NOMO-1 treated with dmso at 0.1 percent for 144 hours (cell line): ENCODE results near the gene LARGE2.
"Not testable (repeated sequence)": the region's sequence is repeated elsewhere in the genome, so short reads cannot be mapped to it uniquely, and the experiment has no call there.

ENCODE experiments used
- DNase-seq: peaks from one replicate; lab custom pipeline; 2025; ENCODE audit not compliant: unreplicated experiment; lab: John Stamatoyannopoulos, UW

Gene LARGE2

GRCh38 chr11:45895553-45896259, 26.8 kb upstream of the LARGE2 start:
- no peak for DNase-seq

DNA sequence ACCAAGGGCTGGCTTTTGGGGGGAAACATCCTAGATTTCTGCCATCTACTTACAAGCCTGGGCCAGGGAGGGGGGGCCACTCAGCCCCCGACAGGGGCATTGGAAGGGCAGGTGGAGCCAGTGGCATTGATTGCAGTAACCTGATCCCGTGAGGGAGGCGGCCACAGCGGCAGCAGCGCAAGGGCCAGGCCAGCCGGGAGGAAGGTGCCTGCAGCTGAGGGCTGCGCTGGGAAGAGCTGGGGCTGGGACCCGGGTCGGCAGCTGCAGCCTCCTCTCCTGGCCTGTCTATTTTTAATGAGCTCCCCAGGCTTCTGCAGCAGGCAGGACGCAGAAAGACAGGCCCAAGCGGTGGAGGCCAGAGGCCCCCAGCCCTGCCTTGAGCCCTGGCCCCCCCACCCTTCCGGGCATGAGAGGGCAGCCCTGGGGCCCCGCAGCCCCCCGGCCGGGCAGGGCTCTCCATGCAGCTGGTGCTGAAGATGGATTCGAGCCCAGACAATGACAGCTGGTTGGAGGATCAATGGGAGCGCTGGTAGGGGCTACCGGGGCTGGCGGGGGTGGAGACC, 26.0 kb upstream of the LARGE2 start:
- no peak for DNase-seq

DNA sequence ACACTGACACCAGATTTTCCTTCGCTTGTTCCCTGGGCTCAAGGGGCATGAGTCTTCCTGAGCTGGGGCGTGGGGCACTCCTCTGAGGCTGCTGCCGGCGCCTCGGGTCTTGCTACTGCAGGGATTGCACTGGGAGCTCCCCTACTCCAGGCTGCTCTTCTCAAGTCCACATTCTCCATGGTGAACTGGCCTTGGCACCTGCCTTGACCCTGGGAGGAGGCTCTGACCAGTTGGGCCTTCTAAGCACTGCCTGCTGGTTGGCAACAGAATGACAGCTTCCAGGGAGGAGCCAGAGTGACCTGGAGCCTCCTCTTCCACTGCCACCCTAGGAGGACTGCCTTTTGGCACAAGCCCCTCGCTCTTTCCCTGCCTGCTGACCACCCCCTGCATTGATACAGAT, 24.9 kb upstream of the LARGE2 start:
- DNase-seq: no peak

DNA sequence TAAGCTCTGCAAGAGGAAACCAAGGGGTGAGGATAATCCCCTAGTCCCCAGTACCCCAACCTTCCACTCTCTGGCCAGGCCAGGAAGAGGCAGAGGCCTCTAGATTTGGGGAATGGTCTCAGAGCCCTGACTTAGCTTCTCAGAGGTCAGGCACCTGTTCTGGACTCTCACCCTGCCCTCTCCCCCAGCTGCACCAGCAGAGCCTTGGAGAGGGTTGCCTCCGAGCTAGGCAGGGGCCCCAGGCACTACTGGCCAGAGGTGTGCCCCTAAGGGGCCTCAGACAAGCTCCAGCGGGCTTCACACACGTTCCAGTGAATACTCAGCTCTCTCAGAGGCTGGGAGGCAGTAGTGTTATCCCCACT, 23.4 kb upstream of the LARGE2 start:
- no peak for DNase-seq

DNA sequence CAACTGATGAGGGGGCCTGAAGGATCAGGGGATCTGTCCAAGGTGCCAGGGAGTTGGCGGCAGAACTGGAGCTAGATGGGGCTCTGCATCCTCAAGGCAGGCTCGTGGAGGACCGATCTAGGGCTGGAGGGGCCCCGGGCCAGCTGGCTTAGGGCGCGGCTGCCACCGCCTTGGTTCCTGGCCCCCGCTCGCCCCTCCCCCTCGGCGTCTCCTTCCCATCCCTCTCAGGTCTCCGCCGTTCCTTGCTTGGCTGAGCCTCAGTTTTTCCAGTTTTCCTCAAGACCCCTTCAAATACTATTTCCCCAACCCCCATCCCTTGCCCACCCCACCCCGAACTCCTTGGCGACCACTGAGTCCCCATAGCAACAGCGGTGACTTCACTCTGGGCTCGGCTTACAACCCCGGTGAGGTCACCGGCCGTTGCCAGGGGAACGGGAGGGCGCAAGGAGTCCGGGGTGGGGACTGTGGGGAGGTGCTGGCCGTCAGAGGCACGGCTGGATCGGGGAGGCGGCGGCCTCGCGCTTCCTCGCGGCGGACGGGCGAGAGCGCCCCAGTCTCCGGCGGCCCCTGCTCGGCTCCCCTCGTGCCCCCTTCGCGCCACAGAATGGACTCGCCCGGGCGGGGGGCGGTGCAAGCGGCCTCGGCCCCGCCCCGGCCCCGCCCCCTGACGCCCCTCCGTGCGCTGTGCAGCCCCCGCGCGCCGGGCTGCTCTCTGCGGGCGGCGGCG, 22.8 kb upstream of the LARGE2 start:
- peak; percentile 18 for DNase-seq

- not testable (repeated sequence) for DNase-seq
Observed at GRCh38 chr11:45900175-45900800, 22.2 kb upstream of the LARGE2 start.

- no peak for DNase-seq
Observed at GRCh38 chr11:45900916-45901617, 21.4 kb upstream of the LARGE2 start.

DNA sequence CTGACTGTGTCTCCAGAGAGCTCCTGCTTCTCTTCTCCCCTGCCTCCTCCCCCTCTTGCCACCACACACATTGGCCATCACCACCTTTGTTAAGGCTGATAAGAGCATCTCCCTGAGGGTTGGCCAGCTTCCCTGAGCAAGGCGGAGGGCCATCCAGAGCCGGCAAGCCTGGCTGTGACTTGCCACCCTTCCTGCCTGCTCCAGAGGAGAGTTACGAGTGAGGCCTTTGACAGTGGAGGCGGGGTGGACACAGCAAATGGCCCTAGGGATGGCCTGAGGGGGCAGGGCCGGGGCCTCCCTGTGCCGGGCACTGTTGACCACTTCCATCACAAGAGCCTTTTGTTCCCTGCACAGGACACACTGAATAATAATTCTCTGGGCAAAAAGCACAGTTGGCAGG, 20.8 kb upstream of the LARGE2 start:
- no peak for DNase-seq

DNA sequence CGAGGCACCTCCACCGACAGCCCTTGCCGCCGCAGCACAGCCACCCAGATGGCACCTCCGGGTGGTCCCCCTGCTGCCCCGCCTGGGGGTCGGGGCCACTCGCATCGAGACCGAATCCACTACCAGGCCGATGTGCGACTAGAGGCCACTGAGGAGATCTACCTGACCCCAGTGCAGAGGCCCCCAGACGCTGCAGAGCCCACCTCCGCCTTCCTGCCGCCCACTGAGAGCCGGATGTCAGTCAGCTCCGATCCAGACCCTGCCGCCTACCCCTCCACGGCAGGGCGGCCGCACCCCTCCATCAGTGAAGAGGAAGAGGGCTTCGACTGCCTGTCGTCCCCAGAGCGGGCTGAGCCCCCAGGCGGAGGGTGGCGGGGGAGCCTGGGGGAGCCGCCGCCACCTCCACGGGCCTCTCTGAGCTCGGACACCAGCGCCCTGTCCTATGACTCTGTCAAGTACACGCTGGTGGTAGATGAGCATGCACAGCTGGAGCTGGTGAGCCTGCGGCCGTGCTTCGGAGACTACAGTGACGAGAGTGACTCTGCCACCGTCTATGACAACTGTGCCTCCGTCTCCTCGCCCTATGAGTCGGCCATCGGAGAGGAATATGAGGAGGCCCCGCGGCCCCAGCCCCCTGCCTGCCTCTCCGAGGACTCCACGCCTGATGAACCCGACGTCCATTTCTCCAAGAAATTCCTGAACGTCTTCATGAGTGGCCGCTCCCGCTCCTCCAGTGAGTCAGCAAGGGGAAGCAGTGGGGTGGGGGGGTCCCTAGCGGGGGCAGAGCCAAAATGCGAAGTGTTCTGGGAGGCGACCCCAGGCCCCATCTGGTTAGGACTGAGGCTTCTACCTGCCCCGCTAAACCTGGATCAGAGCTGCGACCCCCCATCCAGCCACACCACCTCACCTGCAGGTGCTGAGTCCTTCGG, 19.7 kb upstream of the LARGE2 start:
- no peak for DNase-seq

- DNase-seq: no peak
Observed at GRCh38 chr11:45904309-45904915, 18.0 kb upstream of the LARGE2 start.

DNA sequence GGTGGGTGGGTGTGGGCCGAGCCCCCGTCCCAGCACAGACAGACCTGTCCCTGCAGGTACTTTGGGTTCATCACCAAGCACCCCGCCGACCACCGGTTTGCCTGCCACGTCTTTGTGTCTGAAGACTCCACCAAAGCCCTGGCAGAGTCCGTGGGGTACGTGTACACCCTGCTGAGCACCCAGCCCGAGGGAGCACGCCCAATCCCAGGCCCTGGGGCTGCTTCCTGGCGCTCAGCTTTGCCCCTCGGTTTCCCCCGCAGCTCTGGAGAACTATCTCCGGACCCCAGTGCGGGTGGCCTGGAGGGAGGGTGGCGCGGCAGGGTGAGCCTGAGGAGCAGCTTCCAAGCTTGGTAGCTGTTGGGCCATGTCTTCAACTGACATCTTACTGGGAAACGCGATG, 17.4 kb upstream of the LARGE2 start:
- no peak for DNase-seq

DNA sequence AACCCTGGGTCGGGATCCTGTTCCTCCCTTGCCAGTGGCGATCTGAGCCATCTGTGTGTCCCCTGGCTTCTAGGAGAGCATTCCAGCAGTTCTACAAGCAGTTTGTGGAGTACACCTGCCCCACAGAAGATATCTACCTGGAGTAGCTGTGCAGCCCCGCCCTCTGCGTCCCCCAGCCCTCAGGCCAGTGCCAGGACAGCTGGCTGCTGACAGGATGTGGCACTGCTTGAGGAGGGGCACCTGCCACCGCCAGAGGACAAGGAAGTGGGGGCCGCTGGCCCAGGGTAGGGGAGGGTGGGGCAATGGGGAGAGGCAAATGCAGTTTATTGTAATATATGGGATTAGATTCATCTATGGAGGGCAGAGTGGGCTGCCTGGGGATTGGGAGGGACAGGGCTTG, 16.9 kb upstream of the LARGE2 start:
- DNase-seq: not testable (repeated sequence)

- no peak for DNase-seq
Observed at GRCh38 chr11:45906096-45906682, 16.3 kb upstream of the LARGE2 start.

- no peak for DNase-seq
Observed at GRCh38 chr11:45906965-45907611, 15.4 kb upstream of the LARGE2 start, which contains the start of gene FREY1. Gene FREY1, minus strand, starts transcription at chr11:45907271. Its CDS starts 26 bp downstream, at chr11:45907245.

GRCh38 chr11:45907911-45908370, 14.5 kb upstream of the LARGE2 start:
- no peak for DNase-seq

DNA sequence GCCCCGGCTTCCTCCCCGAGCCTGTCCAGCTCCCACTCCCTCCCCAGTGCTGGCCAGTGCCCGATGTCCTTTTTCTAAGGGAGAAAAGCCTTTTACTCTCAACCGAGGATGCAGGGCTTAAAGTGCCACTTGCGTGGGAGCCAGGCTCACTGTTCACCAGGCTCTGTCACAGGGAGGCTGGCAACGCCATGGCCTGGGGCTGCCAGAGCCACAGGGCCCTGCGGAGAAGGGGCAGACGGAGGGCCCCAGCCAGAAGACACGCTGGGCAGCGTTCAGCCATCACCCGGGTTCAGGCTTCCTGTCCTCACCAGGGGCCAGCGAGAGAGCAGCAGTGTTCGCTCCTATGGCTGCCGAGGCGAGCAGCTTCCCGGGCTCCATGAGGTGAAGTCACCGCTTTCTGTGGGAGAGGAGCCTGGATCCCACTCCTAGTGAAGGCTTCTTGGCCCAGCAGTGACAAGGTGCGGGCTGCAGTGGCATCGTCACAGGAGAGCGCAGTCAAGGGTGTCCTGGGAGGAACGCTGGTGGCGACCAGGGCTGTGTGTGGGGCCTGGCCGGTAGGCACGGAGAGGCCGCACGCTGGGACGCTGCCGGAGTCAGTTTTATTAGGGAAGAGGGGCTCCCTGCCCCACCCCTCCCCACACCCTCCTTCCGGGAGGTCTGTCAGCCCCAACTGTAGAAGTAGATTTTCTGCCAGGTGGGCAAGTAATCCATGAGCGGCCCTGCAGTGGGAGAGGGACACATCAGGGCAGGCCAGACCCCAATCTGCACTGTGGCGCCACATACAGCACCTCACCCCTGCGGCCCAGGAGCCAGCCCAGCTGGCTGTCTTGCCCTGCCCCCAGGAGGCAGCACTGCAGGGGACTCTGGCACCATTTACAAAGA, 12.6 kb upstream of the LARGE2 start:
- DNase-seq: no peak

DNA sequence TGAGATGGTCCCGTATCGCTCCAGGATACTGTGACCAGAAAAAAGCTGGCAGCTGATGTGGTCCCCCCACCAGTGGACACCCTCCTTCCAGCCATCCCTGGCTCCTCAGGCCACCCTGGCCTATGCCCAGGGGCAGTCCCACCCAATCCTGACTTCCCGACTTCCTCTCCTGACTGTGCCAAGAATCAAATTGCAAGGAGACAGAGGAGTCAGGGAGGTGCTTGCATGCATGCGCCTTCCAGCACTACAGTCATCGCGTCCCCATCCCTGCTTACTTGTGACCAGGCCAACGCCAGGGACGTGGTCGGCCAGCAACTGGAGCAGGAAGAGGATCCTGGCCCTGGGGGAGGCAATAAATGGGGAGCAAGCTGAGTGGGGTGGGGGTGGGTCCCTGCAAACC, 11.8 kb upstream of the LARGE2 start:
- no peak for DNase-seq

- DNase-seq: no peak
Observed at GRCh38 chr11:45913514-45913913, 8.9 kb upstream of the LARGE2 start.
